ENCODE data around the gene GCSH.

GCSH gene

GRCh38 chr16:81081014-81081413 lies 15.2 kb downstream of the GCSH start:
- no peak for TF ChIP-seq CTCF (IDR thresholded peaks at IDR 0.05)
- no peak overlapping the region for H3K27ac ChIP-seq
- H3K4me3 ChIP-seq, result no peak overlapping the region
- DNase-seq (ENCODE audit: low spot score), result no peak

GRCh38 chr16:81080233-81080632 lies 16.0 kb downstream of the GCSH start:
- TF ChIP-seq CTCF (IDR thresholded peaks at IDR 0.05), result no peak
- Histone ChIP-seq H3K4me3 (no peak overlapping the region), H3K27ac (no peak overlapping the region)
- no peak for DNase-seq (ENCODE audit: low spot score)

- H3K27ac ChIP-seq, result peak within 1 kb of the TSS; percentile 97
- peak within 1 kb of the TSS; percentile 89 for H3K4me3 ChIP-seq
- TF ChIP-seq CTCF (IDR thresholded peaks at IDR 0.05), result no peak
- peak; percentile 99 for DNase-seq (ENCODE audit: low spot score)
These were observed 18.9 kb downstream of the GCSH start, which contains the start of gene C16orf46 for GRCh38 chr16:81077076-81077940. C16orf46 (minus strand) TSS chr16:81077238; CDS start chr16:81063955, 13,283 bp downstream.

GRCh38 chr16:81076566-81077075 lies 19.6 kb downstream of the GCSH start:
- Histone ChIP-seq H3K4me3 (peak overlapping the region; percentile 89), H3K27ac (peak overlapping the region; percentile 97)
- peak; percentile 88 for DNase-seq (ENCODE audit: low spot score)
- TF ChIP-seq CTCF (IDR thresholded peaks at IDR 0.05), result no peak

- DNase-seq (ENCODE audit: low spot score), result no peak
- no peak overlapping the region for H3K4me3 ChIP-seq
- TF ChIP-seq CTCF (IDR thresholded peaks at IDR 0.05), result no peak
- no peak overlapping the region for H3K27ac ChIP-seq
These were observed 22.4 kb downstream of the GCSH start for GRCh38 chr16:81073560-81074330.

- TF ChIP-seq CTCF (IDR thresholded peaks at IDR 0.05), result no peak
- DNase-seq (ENCODE audit: low spot score), result no peak
- no peak overlapping the region for H3K4me3 ChIP-seq
These were observed 24.4 kb downstream of the GCSH start for GRCh38 chr16:81071805-81072204.

More at GRCh38 chr16:81071805-81072204, 24.4 kb downstream of the GCSH start:
- no peak overlapping the region for H3K27ac ChIP-seq
